SW480 (cell line): ENCODE measurements around the gene HADH.

Experiments used
- DNase-seq: peaks from one replicate; pipeline ENCODE4 v3.0.0-alpha.2; 2016; ENCODE audit warnings: low spot score

The HADH gene

DNA sequence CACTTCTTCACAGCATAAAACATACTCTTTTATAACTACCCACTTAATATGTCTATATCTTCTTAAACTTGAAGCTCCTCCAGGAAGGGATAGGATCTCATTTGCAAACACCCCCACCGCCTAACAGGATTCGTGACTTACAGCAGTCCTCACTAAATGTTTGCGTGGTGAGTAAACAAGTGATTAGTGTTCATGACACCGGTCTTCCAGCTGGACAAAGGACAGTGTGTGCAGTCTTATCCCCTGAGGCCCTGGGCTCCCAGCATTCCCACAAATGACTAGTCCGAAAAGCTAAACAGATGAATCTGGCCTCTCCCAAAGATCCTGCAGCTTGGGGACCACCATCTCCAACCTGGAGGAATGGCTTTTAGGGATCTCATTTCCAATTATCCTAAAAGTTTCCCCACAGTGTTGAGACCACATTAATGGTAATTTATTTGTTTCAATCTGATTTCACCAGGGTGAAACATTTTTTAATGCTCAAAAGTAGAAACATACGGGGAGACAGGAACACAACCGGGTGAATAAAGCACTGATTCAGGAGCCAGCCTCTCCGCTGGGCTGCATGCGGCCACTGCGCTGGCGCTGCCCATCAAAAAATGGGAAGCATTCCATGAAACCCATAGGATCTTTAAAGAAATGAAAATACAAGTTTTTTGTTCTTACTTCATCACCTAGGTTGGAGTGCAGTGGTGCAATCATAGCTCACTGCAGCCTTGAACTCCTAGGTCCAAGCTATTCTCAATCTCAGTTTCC is 69.2 kb downstream of the HADH start:
- peak; percentile 66 for DNase-seq

DNA sequence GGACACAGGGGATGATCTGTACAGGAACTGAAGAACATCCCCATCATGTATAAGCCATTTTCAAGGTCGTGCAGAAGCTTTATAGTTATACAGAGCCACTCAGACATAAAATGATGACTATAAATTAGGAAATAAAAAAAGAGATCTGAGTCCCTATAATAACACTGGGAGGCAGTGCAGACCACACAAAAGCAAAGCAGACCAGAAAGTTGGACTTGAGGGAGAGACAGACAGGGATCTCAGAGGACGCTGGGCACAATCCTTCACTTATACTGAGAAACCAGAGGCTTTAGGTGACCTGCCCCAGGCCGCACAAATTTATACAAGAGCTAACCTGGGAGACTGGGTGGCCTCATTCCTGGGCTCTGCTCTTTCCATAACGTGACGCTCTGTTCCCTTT is 70.5 kb downstream of the HADH start:
- peak; percentile 53 for DNase-seq

DNA sequence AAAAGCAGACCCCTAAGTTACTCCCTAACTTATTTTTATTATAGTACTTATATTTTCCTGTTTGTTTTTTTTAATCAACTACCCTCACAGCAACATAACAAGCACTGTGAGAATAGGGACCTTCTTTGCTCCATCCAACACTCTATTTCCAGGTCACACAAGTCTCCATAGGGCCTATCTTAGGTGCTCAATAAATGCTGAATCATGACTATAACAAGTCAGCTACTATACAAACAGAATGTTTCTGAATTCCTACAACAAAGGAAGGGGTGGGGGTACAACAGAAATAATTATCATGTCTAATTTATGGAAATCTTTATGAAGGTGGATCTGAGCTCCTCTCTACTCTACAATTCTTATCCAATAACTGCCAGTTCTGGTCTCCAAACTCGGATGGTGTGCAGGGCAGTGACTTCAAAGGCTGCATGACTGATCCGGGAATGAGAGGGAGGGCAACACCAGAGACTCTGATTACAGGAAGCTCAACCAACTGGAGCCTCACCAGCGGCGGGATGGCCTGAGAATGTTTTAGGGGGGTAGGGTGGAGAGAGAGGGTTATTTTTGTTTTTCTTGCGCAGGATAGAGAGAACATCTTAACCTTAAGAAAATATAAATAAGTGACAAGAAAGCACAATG is 71.1 kb downstream of the HADH start:
- DNase-seq, result peak; percentile 33

DNA sequence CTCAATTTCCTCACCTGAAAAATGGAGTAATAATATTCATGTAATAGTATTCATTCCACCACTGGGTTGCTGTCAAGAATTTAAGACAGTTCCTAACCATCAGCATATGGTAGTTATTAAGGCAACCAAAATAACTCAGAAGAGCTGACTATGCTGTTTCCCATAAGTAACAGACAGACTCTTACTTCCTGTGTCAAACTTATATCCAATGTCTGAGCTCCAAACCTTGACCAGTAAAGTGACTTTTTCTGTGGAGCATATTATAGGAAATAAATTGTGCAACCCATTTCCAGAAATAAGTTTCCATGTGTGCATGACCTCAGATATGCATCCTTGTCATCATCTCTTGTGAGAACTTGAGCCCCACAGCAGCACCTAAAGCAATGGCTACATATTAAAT is 78.8 kb downstream of the HADH start:
- DNase-seq, result no peak

DNA sequence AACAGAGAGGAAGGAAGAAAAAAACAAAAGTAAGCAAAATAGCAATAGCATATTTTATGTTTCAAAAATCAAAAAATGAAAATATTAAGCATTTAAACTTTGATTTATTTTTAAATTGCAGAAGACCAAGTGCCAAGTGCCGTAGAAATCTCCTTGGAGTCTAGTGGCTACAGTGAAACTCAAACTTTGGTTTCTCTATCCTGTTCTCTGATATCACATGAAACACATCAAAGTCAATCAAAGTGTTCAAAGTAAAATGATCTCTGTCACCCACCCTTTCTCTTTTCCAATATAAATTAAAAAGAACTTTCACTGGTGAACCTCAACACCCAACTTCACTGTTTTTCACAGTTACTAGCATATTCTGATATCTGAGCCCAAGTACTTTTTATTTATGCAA is 81.1 kb downstream of the HADH start:
- DNase-seq, result no peak

DNA sequence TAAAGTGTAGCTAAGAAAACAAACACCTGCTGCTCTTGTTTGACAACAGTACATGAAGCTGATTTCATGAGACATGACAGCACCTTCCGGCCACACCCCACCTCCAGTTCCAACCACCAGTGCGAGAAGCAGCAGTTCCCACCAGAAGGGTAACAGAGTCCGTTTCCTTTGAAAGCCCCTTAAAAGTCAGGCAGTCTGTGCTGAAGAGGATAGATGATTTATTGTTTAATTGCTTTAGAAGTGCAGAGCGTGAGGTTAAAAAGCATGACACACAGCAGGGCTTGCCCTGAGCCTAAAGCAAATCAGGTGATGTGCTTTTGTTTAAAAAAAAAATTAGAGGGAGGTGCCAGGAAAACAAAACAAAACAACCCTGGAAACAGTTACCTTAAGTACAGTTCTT is 82.6 kb downstream of the HADH start:
- peak; percentile 82 for DNase-seq

DNA sequence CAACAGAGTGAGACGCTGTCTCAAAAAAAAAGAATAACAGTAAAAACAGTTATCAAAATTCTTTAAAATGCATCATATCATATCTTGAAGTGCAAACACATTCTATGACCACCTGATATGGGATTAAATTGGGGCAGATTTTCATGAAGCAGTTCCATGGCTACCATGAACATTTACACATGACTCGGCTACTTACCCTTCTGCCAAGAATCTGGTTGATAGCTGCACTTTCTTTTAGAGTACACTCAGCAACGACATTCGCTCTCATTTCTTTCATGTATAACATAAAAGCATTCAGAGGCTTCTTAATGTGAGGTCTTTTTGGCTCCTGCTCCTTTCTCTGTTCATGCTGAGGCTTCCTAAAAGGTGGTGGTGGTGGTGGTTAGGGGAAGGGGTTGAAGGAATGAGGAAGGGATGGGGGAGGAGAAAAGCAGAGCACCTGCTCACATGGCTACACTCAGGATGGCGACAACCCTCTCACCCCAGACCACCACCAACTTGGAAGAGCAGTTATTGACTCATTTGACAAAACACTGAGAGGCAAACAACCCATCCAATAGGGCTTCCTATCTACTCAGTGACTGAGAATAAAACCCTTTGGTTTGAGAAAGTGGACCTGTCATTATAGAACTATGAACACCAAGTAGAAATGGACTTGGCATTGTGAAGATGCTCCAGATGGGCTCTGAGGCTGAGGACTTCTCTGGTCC is 88.5 kb downstream of the HADH start:
- no peak for DNase-seq

DNA sequence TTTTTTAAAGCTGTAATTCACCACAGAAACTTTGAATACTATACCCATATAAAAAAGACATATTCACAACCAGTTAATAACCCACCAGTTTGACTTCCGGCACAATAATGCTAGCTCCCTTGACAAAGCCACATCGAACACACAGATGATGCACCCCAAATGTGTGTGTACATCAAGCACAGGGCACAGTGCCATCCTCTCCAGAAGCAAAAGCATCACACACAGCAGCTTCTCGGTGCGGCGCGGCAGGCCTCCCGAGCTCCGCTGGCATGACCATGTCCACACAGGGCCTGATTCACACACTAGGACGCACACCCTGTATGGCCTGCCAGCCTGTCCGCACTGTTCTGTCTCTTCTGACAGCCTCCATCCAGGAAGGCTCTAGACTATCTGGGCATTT is 91.1 kb downstream of the HADH start:
- DNase-seq, result no peak

DNA sequence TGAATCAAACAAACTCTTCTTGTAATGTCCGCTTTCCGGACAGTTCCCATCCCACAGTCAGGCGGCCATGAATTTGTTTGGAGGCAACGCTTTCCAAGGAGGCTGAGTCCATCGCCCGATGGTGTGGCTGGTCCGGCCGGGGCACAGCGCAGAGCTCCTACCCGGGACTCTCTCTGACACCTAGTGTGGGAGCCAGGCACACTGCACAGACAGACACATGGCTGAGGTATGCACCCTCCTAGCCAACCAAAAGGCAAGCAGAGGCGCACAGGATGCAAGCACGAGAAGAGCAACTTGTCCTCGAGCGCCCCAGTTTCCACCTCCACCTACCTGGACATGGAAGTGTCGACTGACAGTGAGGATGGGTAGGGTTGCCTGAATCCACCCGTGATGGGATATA is 91.6 kb downstream of the HADH start:
- DNase-seq, result no peak
